ENCODE results near the gene CATSPER1.

Gene CATSPER1

DNA sequence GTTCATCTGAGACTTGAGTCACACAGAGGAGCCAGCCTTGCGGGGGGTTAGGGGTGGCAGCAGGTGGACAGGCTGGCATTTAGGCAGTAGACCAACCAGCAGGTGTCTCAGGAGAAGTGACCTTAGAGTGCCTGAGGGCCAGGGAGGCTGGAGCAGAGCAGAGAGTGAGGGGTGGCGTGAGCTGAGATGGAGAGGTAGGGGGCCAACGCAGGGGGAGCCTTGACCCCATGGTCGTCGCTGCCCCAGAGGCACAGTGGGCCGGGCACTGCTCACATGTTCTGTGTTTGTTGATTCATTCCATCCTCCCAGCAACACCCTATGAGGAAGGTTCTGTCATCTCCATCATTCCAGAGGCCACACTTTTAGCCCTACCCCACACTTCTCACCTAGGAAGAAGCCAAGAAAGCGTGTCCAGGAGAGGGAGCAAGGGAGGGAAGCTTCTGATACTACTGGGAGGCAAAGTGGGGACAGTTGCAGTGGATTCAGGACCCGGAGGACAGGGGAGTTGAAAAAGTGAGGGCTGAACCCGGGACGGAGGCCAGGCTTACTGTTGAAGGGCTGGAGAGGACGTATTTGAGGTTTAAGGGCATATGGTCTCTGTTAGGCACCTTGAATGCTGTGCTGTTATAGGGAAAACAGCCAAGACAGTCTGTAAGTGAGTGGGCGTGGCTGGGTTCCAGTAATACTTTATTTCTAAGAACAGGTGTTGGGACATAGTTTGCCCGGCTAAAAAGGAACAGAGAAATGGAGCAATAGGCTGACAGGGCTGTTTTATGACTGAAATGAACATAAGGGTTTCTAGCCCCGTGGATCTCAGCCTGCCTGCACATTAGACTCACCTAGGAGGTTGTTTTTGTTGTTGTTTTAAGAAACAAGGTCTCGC is 57.4 kb downstream of the CATSPER1 start:
- no peak for DNase-seq

- no peak for DNase-seq
Observed at GRCh38 chr11:65967329-65967934, 58.8 kb downstream of the CATSPER1 start.

Measured in NCI-H1417 treated with DMSO at 0.1 percent for 48 hours (cell line).